DND-41 (cell line): ENCODE measurements around the gene BRD3.

ENCODE experiments used
- ATAC-seq: fragments of 200-7000 bp; cut with Tn5 transposase; 3 replicates; pipeline ENCODE4 v1.9.1; 2021; ENCODE audit warnings: low read depth; ENCODE audit not compliant: insufficient read depth
- DNase-seq: peaks from one replicate; pipeline ENCODE4 v3.0.0-alpha.2; 2020
- H2AFZ ChIP-seq: 2 replicates; pipeline ENCODE4 v1.6.0; 2012; ENCODE audit warnings: low read depth, low read length
- H3K27ac ChIP-seq: 2 replicates; pipeline ENCODE4 v1.5.1; 2012; ENCODE audit warnings: low read length, inconsistent platforms
- H3K27me3 ChIP-seq: fragments of 200-600 bp; sonication (generic); 2 replicates; pipeline ENCODE4 v1.6.0; 2012; ENCODE audit warnings: low read length, mild to moderate bottlenecking, inconsistent platforms; ENCODE audit not compliant: insufficient read depth, poor library complexity
- H3K36me3 ChIP-seq: 2 replicates; pipeline ENCODE4 v1.5.1; 2012; ENCODE audit warnings: low read length, inconsistent platforms; ENCODE audit not compliant: insufficient read depth
- H3K4me1 ChIP-seq: 2 replicates; pipeline ENCODE4 v1.5.1; 2012; ENCODE audit warnings: mild to moderate bottlenecking, low read length; ENCODE audit not compliant: insufficient read depth
- H3K4me2 ChIP-seq: 2 replicates; pipeline ENCODE4 v1.6.0; 2012; ENCODE audit warnings: mild to moderate bottlenecking, moderate library complexity, low read length, inconsistent platforms; ENCODE audit not compliant: insufficient read depth
- H3K4me3 ChIP-seq, 2 experiments: fragments of 200-600 bp in 1 of 2; shearing (Covaris generic) in 1 of 2; 2 replicates each; pipeline ENCODE4 v1.5.1; 2012 to 2016; ENCODE audit warnings: inconsistent platforms in 2 of 2, low read length in 2 of 2, mild to moderate bottlenecking in 2 of 2, low read depth in 1 of 2, moderate library complexity in 1 of 2
- H3K79me2 ChIP-seq: 2 replicates; pipeline ENCODE4 v1.6.0; 2012; ENCODE audit warnings: low read length, inconsistent platforms; ENCODE audit not compliant: insufficient read depth
- H3K9ac ChIP-seq: 2 replicates; pipeline ENCODE4 v1.6.0; 2012; ENCODE audit warnings: low read depth, mild to moderate bottlenecking, inconsistent platforms, low read length, moderate library complexity
- H3K9me3 ChIP-seq: 2 replicates; pipeline ENCODE4 v1.5.1; 2012; ENCODE audit warnings: low read length, moderate library complexity, mild to moderate bottlenecking, inconsistent platforms; ENCODE audit not compliant: insufficient read depth, severe bottlenecking
- H4K20me1 ChIP-seq: 2 replicates; pipeline ENCODE4 v1.6.0; 2012; ENCODE audit warnings: low read length; ENCODE audit not compliant: insufficient read depth
- EZH2 ChIP-seq: IDR thresholded peaks from 3 replicates; pipeline ENCODE4 v1.6.1; 2012; ENCODE audit warnings: borderline replicate concordance, low read depth, mild to moderate bottlenecking, moderate library complexity, low read length, inconsistent platforms; ENCODE audit not compliant: severe bottlenecking
- TF ChIP-seq, protein P1 (sequence below): IDR thresholded peaks from 2 replicates; pipeline ENCODE4 v1.5.1; 2012; ENCODE audit warnings: borderline replicate concordance, low read length, moderate library complexity, mild to moderate bottlenecking; ENCODE audit not compliant: poor library complexity, severe bottlenecking; ENCODE audit errors: extremely low read depth

Gene BRD3

DNA sequence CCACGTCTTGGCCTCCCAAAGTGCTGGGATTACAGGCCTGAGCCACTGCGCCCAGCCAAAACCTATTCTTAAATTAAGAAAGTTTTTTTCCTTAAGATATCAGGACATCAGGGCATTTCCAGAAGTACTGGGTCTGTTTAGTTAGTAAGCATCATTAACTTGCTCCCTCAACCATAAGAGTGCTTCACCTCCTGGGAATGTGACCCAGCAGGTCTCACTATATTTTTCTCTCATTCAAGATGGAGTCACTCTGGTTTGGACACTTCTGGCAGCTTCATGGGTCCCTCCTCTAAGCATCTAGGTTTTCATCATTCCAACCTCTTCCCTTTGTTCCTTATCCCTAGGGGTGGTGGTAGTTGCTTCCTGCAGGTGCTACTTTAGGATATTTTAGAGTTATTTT lies 52.9 kb downstream of the BRD3 start:
- H3K27ac ChIP-seq, result no peak overlapping the region
- no peaks in the 10 kb centered on the region for H3K27me3 ChIP-seq
- no peaks in the 10 kb centered on the region for H3K36me3 ChIP-seq
- ATAC-seq (no peak), DNase-seq (no peak)
- no peak overlapping the region for H3K4me3 ChIP-seq
- H3K9me3 ChIP-seq, result peaks cover 12% of the 10 kb centered on the region
- no peaks in the 10 kb centered on the region for H3K4me1 ChIP-seq
- H3K9ac ChIP-seq, result no peak overlapping the region
- TF ChIP-seq, protein P1, sequence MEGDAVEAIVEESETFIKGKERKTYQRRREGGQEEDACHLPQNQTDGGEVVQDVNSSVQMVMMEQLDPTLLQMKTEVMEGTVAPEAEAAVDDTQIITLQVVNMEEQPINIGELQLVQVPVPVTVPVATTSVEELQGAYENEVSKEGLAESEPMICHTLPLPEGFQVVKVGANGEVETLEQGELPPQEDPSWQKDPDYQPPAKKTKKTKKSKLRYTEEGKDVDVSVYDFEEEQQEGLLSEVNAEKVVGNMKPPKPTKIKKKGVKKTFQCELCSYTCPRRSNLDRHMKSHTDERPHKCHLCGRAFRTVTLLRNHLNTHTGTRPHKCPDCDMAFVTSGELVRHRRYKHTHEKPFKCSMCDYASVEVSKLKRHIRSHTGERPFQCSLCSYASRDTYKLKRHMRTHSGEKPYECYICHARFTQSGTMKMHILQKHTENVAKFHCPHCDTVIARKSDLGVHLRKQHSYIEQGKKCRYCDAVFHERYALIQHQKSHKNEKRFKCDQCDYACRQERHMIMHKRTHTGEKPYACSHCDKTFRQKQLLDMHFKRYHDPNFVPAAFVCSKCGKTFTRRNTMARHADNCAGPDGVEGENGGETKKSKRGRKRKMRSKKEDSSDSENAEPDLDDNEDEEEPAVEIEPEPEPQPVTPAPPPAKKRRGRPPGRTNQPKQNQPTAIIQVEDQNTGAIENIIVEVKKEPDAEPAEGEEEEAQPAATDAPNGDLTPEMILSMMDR, result no peak
- no peak for TF ChIP-seq EZH2
- no peak overlapping the region for H2AFZ ChIP-seq
- H4K20me1 ChIP-seq, result no peaks in the 10 kb centered on the region
- no peaks in the 10 kb centered on the region for H3K79me2 ChIP-seq
- no peak overlapping the region for H3K4me2 ChIP-seq

DNA sequence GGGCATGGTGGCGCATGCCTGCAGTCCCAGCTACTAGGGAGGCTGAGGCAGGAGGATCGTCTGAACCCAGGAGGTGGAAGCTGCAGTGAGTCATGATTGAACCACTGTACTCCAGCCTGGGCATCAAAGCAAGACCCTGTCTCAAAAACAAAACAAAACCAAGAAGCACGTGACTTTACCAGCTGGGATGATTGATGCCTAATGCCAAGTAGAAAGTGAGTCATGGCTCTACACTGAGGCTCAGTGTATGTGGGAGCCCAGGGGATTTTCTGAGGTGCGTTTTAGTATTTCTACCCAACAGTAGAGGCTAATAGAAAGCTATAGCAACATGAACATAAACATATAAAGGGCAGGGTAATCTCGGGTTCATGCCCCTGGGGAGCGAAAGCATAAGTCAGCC lies 56.4 kb downstream of the BRD3 start:
- H2AFZ ChIP-seq, result no peak overlapping the region
- H3K27ac ChIP-seq, result no peak overlapping the region
- DNase-seq, result no peak
- TF ChIP-seq, protein P1, result no peak
- TF ChIP-seq EZH2, result no peak
- H3K9me3 ChIP-seq, result peaks cover 12% of the 10 kb centered on the region
- no peaks in the 10 kb centered on the region for H3K4me1 ChIP-seq
- no peaks in the 10 kb centered on the region for H3K79me2 ChIP-seq
- ATAC-seq, result no peak
- H3K4me3 ChIP-seq, result no peak overlapping the region
- no peaks in the 10 kb centered on the region for H3K36me3 ChIP-seq
- H3K9ac ChIP-seq, result no peak overlapping the region
- no peaks in the 10 kb centered on the region for H3K27me3 ChIP-seq
- no peaks in the 10 kb centered on the region for H4K20me1 ChIP-seq
- no peak overlapping the region for H3K4me2 ChIP-seq

DNA sequence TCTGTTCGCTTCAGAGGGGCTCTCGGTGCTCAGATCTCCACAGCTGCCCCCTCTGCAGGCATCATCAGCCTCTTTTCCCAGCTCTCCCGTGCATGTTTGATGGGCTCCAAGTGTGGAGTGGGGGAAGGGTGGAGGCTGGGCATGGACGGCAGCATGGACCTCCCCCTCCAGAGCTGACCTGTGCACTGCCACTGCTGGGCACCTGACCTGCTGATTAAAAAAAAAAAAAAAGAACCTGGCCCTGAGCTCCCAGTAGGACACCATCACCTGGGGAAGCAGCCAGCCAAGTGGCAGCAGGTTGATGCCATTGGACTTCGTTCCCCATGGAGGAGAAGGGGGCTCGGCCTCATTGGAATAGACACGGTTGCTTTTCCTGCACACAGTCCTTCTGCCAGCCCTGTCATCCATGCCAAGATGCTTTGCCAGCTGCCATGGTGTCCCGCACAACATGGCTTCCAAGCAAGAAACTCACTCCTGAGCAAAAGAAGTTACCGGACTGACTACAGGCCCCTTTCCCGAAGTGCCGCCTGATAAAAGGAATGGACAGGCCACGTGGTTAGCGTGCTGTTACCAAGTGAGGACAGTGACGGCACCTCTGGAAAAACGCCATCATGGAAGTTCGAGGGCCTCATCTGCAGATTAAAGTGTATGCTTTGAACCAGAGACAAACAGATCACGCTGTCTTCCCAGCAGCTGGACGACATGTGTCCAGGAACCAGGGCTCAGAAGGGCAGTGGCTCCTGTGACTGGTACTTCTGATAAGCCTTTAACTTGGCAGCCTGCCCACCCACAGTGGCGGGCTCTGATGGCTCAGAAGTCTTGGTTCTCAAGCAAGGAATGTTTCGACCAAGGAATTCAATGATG lies 57.3 kb downstream of the BRD3 start:
- TF ChIP-seq EZH2, result no peak
- TF ChIP-seq, protein P1, result no peak
- DNase-seq, result no peak
- no peaks in the 10 kb centered on the region for H3K27me3 ChIP-seq

More for the DNA sequence above, 57.3 kb downstream of the BRD3 start:
- H3K9me3 ChIP-seq, result peaks cover 12% of the 10 kb centered on the region
- H3K4me3 ChIP-seq, result no peak overlapping the region
- no peaks in the 10 kb centered on the region for H3K4me1 ChIP-seq
- no peak overlapping the region for H3K27ac ChIP-seq
- H3K79me2 ChIP-seq, result no peaks in the 10 kb centered on the region
- no peak overlapping the region for H3K4me2 ChIP-seq
- no peaks in the 10 kb centered on the region for H3K36me3 ChIP-seq
- H4K20me1 ChIP-seq, result no peaks in the 10 kb centered on the region
- no peak overlapping the region for H2AFZ ChIP-seq
- no peak for ATAC-seq
- no peak overlapping the region for H3K9ac ChIP-seq
